ENCODE measurements around the gene RAD54L.

DNA sequence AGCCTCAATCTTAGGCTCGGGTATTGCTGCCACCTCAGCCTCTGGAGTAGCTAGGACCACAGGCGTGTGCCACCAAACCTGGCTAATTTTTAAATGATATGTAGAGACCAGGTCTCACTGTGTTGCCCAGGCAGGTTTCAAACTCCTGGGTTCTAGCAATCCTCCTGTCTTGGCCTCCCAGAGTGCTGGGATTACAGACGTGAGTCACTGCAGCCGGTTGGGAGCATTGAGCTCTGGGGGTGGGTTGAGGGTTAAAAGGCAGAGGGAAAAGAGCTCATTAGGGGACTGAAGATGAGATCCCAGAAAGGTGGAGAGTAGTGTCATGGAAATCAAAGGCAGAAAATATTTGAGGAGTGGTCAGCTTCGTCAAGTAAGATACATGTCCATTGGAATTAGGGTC, 7.1 kb downstream of the RAD54L start:
- no peak for TF ChIP-seq EZH2 (IDR thresholded peaks at IDR 0.05; ENCODE audit: low read depth)
- TF ChIP-seq, protein P1, sequence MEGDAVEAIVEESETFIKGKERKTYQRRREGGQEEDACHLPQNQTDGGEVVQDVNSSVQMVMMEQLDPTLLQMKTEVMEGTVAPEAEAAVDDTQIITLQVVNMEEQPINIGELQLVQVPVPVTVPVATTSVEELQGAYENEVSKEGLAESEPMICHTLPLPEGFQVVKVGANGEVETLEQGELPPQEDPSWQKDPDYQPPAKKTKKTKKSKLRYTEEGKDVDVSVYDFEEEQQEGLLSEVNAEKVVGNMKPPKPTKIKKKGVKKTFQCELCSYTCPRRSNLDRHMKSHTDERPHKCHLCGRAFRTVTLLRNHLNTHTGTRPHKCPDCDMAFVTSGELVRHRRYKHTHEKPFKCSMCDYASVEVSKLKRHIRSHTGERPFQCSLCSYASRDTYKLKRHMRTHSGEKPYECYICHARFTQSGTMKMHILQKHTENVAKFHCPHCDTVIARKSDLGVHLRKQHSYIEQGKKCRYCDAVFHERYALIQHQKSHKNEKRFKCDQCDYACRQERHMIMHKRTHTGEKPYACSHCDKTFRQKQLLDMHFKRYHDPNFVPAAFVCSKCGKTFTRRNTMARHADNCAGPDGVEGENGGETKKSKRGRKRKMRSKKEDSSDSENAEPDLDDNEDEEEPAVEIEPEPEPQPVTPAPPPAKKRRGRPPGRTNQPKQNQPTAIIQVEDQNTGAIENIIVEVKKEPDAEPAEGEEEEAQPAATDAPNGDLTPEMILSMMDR (conservative IDR thresholded peaks at IDR 0.05), result no peak

Measured in PC-9 (cell line).